ENCODE results near the gene CD9.
"Not testable (repeated sequence)": the region's sequence is repeated elsewhere in the genome, so short reads cannot be mapped to it uniquely, and the experiment has no call there.

Gene CD9

GRCh38 chr12:6200256-6201212, at the start of gene CD9:
Gene CD9 (plus strand): TSS chr12:6200400. CDS start chr12:6200500, 100 bp downstream.
- Histone ChIP-seq H3K9me3 (ENCODE audit: insufficient read depth, low read depth, low read length) (no peaks in the 10 kb centered on the region), H3K27ac (ENCODE audit: low read length) (peak within 1 kb of the TSS; percentile 37), H3K36me3 (ENCODE audit: insufficient read depth, low read depth, low read length) (0 out of 2 replicates have a peak, but pooled peaks cover 8% of the 10 kb centered on the region), H3K4me1 (ENCODE audit: insufficient read depth, low read length) (peaks cover 57% of the 10 kb centered on the region), H3K27me3 (ENCODE audit: insufficient read depth, low read length) (peaks cover 52% of the 10 kb centered on the region), H3K4me3 (ENCODE audit: low read length) (peak within 1 kb of the TSS; percentile 87), H3K9ac (ENCODE audit: low read depth, low read length) (peak within 1 kb of the TSS; percentile 79; the same call in 1 of the 2 replicates)

- Histone ChIP-seq H3K9ac (ENCODE audit: low read depth, low read length) (no peak overlapping the region), H3K27me3 (ENCODE audit: insufficient read depth, low read length) (no peaks in the 10 kb centered on the region), H3K9me3 (ENCODE audit: insufficient read depth, low read depth, low read length) (no peaks in the 10 kb centered on the region), H3K27ac (ENCODE audit: low read length) (no peak overlapping the region), H3K4me3 (ENCODE audit: low read length) (no peak overlapping the region), H3K36me3 (ENCODE audit: insufficient read depth, low read depth, low read length) (no peaks in the 10 kb centered on the region), H3K4me1 (ENCODE audit: insufficient read depth, low read length) (no peaks in the 10 kb centered on the region)
These were observed 45.3 kb upstream of the CD9 start for GRCh38 chr12:6154730-6155459.

GRCh38 chr12:6157482-6157881, 42.7 kb upstream of the CD9 start:
- Histone ChIP-seq H3K4me1 (ENCODE audit: insufficient read depth, low read length) (no peaks in the 10 kb centered on the region), H3K4me3 (ENCODE audit: low read length) (no peak overlapping the region), H3K36me3 (ENCODE audit: insufficient read depth, low read depth, low read length) (no peaks in the 10 kb centered on the region), H3K9ac (ENCODE audit: low read depth, low read length) (no peak overlapping the region), H3K27me3 (ENCODE audit: insufficient read depth, low read length) (no peaks in the 10 kb centered on the region), H3K27ac (ENCODE audit: low read length) (no peak overlapping the region), H3K9me3 (ENCODE audit: insufficient read depth, low read depth, low read length) (no peaks in the 10 kb centered on the region)

- Histone ChIP-seq H3K4me1 (ENCODE audit: insufficient read depth, low read length) (no peaks in the 10 kb centered on the region), H3K9me3 (ENCODE audit: insufficient read depth, low read depth, low read length) (no peaks in the 10 kb centered on the region), H3K27me3 (ENCODE audit: insufficient read depth, low read length) (no peaks in the 10 kb centered on the region), H3K36me3 (ENCODE audit: insufficient read depth, low read depth, low read length) (no peaks in the 10 kb centered on the region), H3K27ac (ENCODE audit: low read length) (no peak overlapping the region), H3K9ac (ENCODE audit: low read depth, low read length) (no peak overlapping the region), H3K4me3 (ENCODE audit: low read length) (no peak overlapping the region)
These were observed 41.9 kb upstream of the CD9 start for GRCh38 chr12:6158255-6158654.

GRCh38 chr12:6158749-6159148, 41.5 kb upstream of the CD9 start:
- no peak overlapping the region for H3K9ac ChIP-seq (ENCODE audit: low read depth, low read length)
- H3K27ac ChIP-seq (ENCODE audit: low read length) = no peak overlapping the region
- H3K4me1 ChIP-seq (ENCODE audit: insufficient read depth, low read length) = no peaks in the 10 kb centered on the region
- H3K9me3 ChIP-seq (ENCODE audit: insufficient read depth, low read depth, low read length) = no peaks in the 10 kb centered on the region
- no peak overlapping the region for H3K4me3 ChIP-seq (ENCODE audit: low read length)
- no peaks in the 10 kb centered on the region for H3K27me3 ChIP-seq (ENCODE audit: insufficient read depth, low read length)
- H3K36me3 ChIP-seq (ENCODE audit: insufficient read depth, low read depth, low read length) = no peaks in the 10 kb centered on the region

GRCh38 chr12:6159166-6160011, 40.8 kb upstream of the CD9 start:
- not testable (repeated sequence) for H3K9me3 ChIP-seq (ENCODE audit: insufficient read depth, low read depth, low read length); H3K9ac ChIP-seq (ENCODE audit: low read depth, low read length); H3K27me3 ChIP-seq (ENCODE audit: insufficient read depth, low read length); H3K4me1 ChIP-seq (ENCODE audit: insufficient read depth, low read length); H3K36me3 ChIP-seq (ENCODE audit: insufficient read depth, low read depth, low read length); H3K4me3 ChIP-seq (ENCODE audit: low read length); H3K27ac ChIP-seq (ENCODE audit: low read length)

GRCh38 chr12:6160049-6160649, 40.1 kb upstream of the CD9 start:
- H3K27ac ChIP-seq (ENCODE audit: low read length); H3K27me3 ChIP-seq (ENCODE audit: insufficient read depth, low read length): not testable (repeated sequence)

GRCh38 chr12:6161124-6161882, 38.9 kb upstream of the CD9 start:
- H3K9me3 ChIP-seq (ENCODE audit: insufficient read depth, low read depth, low read length) = no peaks in the 10 kb centered on the region
- no peak overlapping the region for H3K4me3 ChIP-seq (ENCODE audit: low read length)
- H3K36me3 ChIP-seq (ENCODE audit: insufficient read depth, low read depth, low read length) = no peaks in the 10 kb centered on the region
- no peaks in the 10 kb centered on the region for H3K27me3 ChIP-seq (ENCODE audit: insufficient read depth, low read length)
- H3K27ac ChIP-seq (ENCODE audit: low read length) = no peak overlapping the region
- H3K4me1 ChIP-seq (ENCODE audit: insufficient read depth, low read length) = no peaks in the 10 kb centered on the region
- no peak overlapping the region for H3K9ac ChIP-seq (ENCODE audit: low read depth, low read length)

More at GRCh38 chr12:6160049-6160649, 40.1 kb upstream of the CD9 start:
- not testable (repeated sequence) for H3K9ac ChIP-seq (ENCODE audit: low read depth, low read length); H3K4me1 ChIP-seq (ENCODE audit: insufficient read depth, low read length); H3K36me3 ChIP-seq (ENCODE audit: insufficient read depth, low read depth, low read length); H3K9me3 ChIP-seq (ENCODE audit: insufficient read depth, low read depth, low read length); H3K4me3 ChIP-seq (ENCODE audit: low read length)

- no peaks in the 10 kb centered on the region for H3K4me1 ChIP-seq (ENCODE audit: insufficient read depth, low read length)
- no peaks in the 10 kb centered on the region for H3K36me3 ChIP-seq (ENCODE audit: insufficient read depth, low read depth, low read length)
- H3K4me3 ChIP-seq (ENCODE audit: low read length) = no peak overlapping the region
- H3K9me3 ChIP-seq (ENCODE audit: insufficient read depth, low read depth, low read length) = no peaks in the 10 kb centered on the region
- no peaks in the 10 kb centered on the region for H3K27me3 ChIP-seq (ENCODE audit: insufficient read depth, low read length)
- no peak overlapping the region for H3K9ac ChIP-seq (ENCODE audit: low read depth, low read length)
- H3K27ac ChIP-seq (ENCODE audit: low read length) = no peak overlapping the region
These were observed 36.7 kb upstream of the CD9 start for GRCh38 chr12:6163416-6164060.

- H3K9me3 ChIP-seq (ENCODE audit: insufficient read depth, low read depth, low read length) = no peaks in the 10 kb centered on the region
- H3K36me3 ChIP-seq (ENCODE audit: insufficient read depth, low read depth, low read length) = no peaks in the 10 kb centered on the region
- no peak overlapping the region for H3K9ac ChIP-seq (ENCODE audit: low read depth, low read length)
- no peak overlapping the region for H3K27ac ChIP-seq (ENCODE audit: low read length)
- H3K4me3 ChIP-seq (ENCODE audit: low read length) = no peak overlapping the region
- no peaks in the 10 kb centered on the region for H3K4me1 ChIP-seq (ENCODE audit: insufficient read depth, low read length)
- H3K27me3 ChIP-seq (ENCODE audit: insufficient read depth, low read length) = no peaks in the 10 kb centered on the region
These were observed 34.8 kb upstream of the CD9 start for GRCh38 chr12:6165395-6165794.
